Loucy (cell line): ENCODE data around the gene MYH7.

Experiments
- H2AFZ ChIP-seq: fragments of 200-600 bp; sonication (generic); 2 replicates; pipeline ENCODE4 v1.6.0; 2016; ENCODE audit warnings: antibody characterized with exemption, mild to moderate bottlenecking, low read length, moderate library complexity
- H3F3A ChIP-seq: fragments of 200-600 bp; 2 replicates; pipeline ENCODE4 v1.6.0; 2016; ENCODE audit warnings: antibody characterized with exemption, low read depth, mild to moderate bottlenecking
- H3K27me3 ChIP-seq: fragments of 200-600 bp; sonication (generic); 2 replicates; pipeline ENCODE4 v1.6.1; 2014; ENCODE audit warnings: low read length, mild to moderate bottlenecking; ENCODE audit not compliant: insufficient read depth, poor library complexity, severe bottlenecking
- H3K36me3 ChIP-seq: fragments of 200-600 bp; sonication (generic); 2 replicates; pipeline ENCODE4 v1.6.1; 2016; ENCODE audit warnings: low read length; ENCODE audit not compliant: insufficient read depth
- H3K4me1 ChIP-seq: fragments of 200-600 bp; sonication (generic); 2 replicates; pipeline ENCODE4 v1.5.1; 2014; ENCODE audit warnings: low read length, mild to moderate bottlenecking; ENCODE audit not compliant: insufficient read depth, poor library complexity, severe bottlenecking
- H3K4me2 ChIP-seq: fragments of 200-600 bp; sonication (generic); 2 replicates; pipeline ENCODE4 v1.6.0; 2014; ENCODE audit warnings: antibody characterized with exemption, low read length, low read depth, mild to moderate bottlenecking; ENCODE audit not compliant: poor library complexity, severe bottlenecking
- H3K4me3 ChIP-seq: fragments of 200-600 bp; sonication (generic); 2 replicates; pipeline ENCODE4 v1.5.1; 2014; ENCODE audit warnings: low read length, mild to moderate bottlenecking, mixed read lengths; ENCODE audit not compliant: poor library complexity, severe bottlenecking
- H3K79me2 ChIP-seq: fragments of 200-600 bp; sonication (generic); 2 replicates; pipeline ENCODE4 v1.6.1; 2014; ENCODE audit warnings: low read length; ENCODE audit not compliant: insufficient read depth
- H3K9ac ChIP-seq: fragments of 200-600 bp; sonication (generic); 2 replicates; pipeline ENCODE4 v1.6.0; 2014; ENCODE audit warnings: mild to moderate bottlenecking, low read depth, low read length, moderate library complexity; ENCODE audit not compliant: poor library complexity, severe bottlenecking
- H3K9me2 ChIP-seq: fragments of 200-600 bp; sonication (generic); replicated peaks from 2 replicates; pipeline ENCODE4 v1.6.1; 2016; ENCODE audit warnings: low read depth, low read length, mixed read lengths
- H3K9me3 ChIP-seq: fragments of 200-600 bp; sonication (generic); 2 replicates; pipeline ENCODE4 v1.6.1; 2014; ENCODE audit warnings: mild to moderate bottlenecking, antibody characterized with exemption, low read length, low read depth; ENCODE audit not compliant: insufficient read depth
- H4K20me1 ChIP-seq: fragments of 200-600 bp; sonication (generic); 2 replicates; pipeline ENCODE4 v1.6.0; 2014; ENCODE audit warnings: antibody characterized with exemption, low read length, mild to moderate bottlenecking; ENCODE audit not compliant: insufficient read depth, poor library complexity, severe bottlenecking
- EZH2phosphoT487 ChIP-seq: fragments of 200-600 bp; IDR thresholded peaks from 2 replicates; pipeline ENCODE4 v1.6.1; 2018; ENCODE audit warnings: antibody characterized with exemption, mild to moderate bottlenecking, moderate library complexity, borderline replicate concordance
- TF ChIP-seq, protein P1 (sequence below): fragments of 200-600 bp; sonication (generic); conservative IDR thresholded peaks from 2 replicates; pipeline ENCODE4 v1.5.1; 2014; ENCODE audit warnings: mild to moderate bottlenecking, antibody characterized with exemption, low read length

MYH7 gene

GRCh38 chr14:23389396-23389795, 46.1 kb downstream of the MYH7 start:
- TF ChIP-seq, protein P1, sequence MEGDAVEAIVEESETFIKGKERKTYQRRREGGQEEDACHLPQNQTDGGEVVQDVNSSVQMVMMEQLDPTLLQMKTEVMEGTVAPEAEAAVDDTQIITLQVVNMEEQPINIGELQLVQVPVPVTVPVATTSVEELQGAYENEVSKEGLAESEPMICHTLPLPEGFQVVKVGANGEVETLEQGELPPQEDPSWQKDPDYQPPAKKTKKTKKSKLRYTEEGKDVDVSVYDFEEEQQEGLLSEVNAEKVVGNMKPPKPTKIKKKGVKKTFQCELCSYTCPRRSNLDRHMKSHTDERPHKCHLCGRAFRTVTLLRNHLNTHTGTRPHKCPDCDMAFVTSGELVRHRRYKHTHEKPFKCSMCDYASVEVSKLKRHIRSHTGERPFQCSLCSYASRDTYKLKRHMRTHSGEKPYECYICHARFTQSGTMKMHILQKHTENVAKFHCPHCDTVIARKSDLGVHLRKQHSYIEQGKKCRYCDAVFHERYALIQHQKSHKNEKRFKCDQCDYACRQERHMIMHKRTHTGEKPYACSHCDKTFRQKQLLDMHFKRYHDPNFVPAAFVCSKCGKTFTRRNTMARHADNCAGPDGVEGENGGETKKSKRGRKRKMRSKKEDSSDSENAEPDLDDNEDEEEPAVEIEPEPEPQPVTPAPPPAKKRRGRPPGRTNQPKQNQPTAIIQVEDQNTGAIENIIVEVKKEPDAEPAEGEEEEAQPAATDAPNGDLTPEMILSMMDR = no peak
- no peaks in the 10 kb centered on the region for H4K20me1 ChIP-seq
- H3K79me2 ChIP-seq = no peaks in the 10 kb centered on the region

DNA sequence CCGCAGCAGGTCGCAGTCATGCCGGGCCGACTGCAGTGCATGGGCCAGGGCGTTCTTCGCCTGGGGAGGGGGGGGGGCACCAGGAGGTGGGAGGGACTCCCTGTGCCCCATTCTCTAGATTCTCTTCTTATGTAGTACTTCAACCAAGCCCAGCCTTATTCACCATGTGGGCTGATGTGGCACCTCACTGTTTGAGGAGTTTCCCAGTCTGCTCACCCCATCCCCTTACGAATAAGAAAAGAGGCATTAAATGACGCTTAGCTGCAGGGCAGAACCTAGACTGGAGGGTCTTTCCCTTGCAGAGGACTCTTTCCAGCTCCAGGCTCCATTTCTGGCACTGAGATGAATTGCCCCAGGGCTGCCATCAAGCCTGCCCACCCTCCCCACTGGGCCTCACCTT, 46.5 kb downstream of the MYH7 start:
- Histone ChIP-seq H3K4me2 (no peak overlapping the region), H3K36me3 (no peaks in the 10 kb centered on the region), H3K9me2 (no peaks in the 10 kb centered on the region), H2AFZ (no peak overlapping the region), H3K9me3 (no peaks in the 10 kb centered on the region), H3K9ac (no peak overlapping the region), H3K79me2 (no peaks in the 10 kb centered on the region), H3K27me3 (no peaks in the 10 kb centered on the region), H3F3A (no peaks in the 10 kb centered on the region), H3K4me3 (no peak overlapping the region), H4K20me1 (no peaks in the 10 kb centered on the region), H3K4me1 (no peaks in the 10 kb centered on the region)
- no peak for TF ChIP-seq EZH2phosphoT487
- TF ChIP-seq, protein P1 = no peak

More at GRCh38 chr14:23389396-23389795, 46.1 kb downstream of the MYH7 start:
- Histone ChIP-seq H3K36me3 (no peaks in the 10 kb centered on the region), H3K9me2 (no peaks in the 10 kb centered on the region), H3K4me1 (no peaks in the 10 kb centered on the region), H3K27me3 (no peaks in the 10 kb centered on the region), H3K4me2 (no peak overlapping the region), H3K9ac (no peak overlapping the region), H3K9me3 (no peaks in the 10 kb centered on the region), H2AFZ (no peak overlapping the region), H3K4me3 (no peak overlapping the region), H3F3A (no peaks in the 10 kb centered on the region)

DNA sequence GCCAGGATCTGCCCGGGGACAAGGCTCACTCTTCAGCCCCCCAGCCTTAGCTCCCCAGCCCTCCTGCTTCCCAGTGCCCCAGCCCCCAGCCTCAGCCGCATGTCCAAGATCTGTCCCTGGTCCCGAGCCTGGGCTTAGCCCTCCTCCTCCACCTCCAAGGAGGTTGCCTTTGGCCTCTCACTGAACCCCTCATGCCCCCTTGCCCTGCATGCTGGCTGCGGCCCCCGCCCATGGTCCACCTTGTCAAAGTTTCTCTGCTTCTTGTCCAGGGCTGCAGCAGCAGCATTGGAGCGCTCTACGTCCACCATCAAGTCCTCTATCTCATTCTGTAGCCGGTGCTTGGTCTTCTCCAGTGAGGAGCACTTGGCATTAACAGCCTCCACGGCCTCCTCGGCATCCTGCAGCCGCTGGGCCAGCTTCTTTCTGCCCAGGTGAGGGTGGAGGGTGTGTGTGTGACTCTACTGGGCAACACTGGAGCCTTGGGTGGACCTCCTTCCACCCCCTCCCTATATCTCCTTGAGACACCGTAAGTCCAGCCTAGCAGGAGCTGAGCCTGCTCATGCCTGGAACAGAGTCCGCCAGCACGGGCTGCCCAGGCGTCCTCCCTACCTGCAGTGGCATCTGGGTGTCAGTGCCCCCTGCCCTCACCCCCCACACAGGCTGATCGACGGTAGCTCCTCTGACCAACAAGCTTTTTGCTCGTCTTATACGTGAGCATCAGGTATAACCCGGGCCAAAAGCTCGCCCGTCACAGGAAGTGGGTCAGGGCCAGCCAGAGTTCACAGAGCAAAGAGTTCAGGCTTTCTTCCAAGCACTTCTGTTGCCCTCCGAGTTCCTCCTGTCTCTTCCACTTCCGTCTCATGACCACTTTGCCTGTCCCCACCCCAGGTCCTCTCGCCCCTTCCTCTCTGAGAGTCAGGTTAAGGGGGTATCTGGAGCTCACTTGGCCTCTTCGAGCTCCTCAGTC, 47.3 kb downstream of the MYH7 start:
- Histone ChIP-seq H3K36me3 (no peaks in the 10 kb centered on the region), H3K27me3 (no peaks in the 10 kb centered on the region), H3K9me2 (no peaks in the 10 kb centered on the region), H3K9me3 (no peaks in the 10 kb centered on the region), H3K4me1 (no peaks in the 10 kb centered on the region), H2AFZ (no peak overlapping the region), H3F3A (no peaks in the 10 kb centered on the region), H3K4me2 (no peak overlapping the region), H3K9ac (no peak overlapping the region), H3K79me2 (no peaks in the 10 kb centered on the region), H3K4me3 (no peak overlapping the region), H4K20me1 (no peaks in the 10 kb centered on the region)
- TF ChIP-seq EZH2phosphoT487 = no peak
- TF ChIP-seq, protein P1 = no peak
